Neural progenitor cell (in vitro differentiated cells): ENCODE data around the gene KRT6C.

Source experiments
- EZH2phosphoT487 ChIP-seq: fragments of 200-600 bp; sonication (generic); IDR thresholded peaks from 2 replicates; pipeline ENCODE4 v1.6.1; 2017; ENCODE audit warnings: antibody characterized with exemption
- TF ChIP-seq, protein P1 (sequence below): fragments of 200-600 bp; sonication (generic); IDR thresholded peaks from 2 replicates; pipeline ENCODE4 v1.5.1; 2017; ENCODE audit warnings: antibody characterized with exemption, mild to moderate bottlenecking

- TF ChIP-seq, protein P1, sequence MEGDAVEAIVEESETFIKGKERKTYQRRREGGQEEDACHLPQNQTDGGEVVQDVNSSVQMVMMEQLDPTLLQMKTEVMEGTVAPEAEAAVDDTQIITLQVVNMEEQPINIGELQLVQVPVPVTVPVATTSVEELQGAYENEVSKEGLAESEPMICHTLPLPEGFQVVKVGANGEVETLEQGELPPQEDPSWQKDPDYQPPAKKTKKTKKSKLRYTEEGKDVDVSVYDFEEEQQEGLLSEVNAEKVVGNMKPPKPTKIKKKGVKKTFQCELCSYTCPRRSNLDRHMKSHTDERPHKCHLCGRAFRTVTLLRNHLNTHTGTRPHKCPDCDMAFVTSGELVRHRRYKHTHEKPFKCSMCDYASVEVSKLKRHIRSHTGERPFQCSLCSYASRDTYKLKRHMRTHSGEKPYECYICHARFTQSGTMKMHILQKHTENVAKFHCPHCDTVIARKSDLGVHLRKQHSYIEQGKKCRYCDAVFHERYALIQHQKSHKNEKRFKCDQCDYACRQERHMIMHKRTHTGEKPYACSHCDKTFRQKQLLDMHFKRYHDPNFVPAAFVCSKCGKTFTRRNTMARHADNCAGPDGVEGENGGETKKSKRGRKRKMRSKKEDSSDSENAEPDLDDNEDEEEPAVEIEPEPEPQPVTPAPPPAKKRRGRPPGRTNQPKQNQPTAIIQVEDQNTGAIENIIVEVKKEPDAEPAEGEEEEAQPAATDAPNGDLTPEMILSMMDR: no peak
- no peak for TF ChIP-seq EZH2phosphoT487
These were observed 45.2 kb upstream of the KRT6C start for GRCh38 chr12:52518574-52519386.
